HFFc6 (cell line): Measurements from ENCODE around the gene ITPR3. TPM values are rescaled to one million over a fixed set of nuclear protein-coding genes. Genes with fewer than 3 reads are reported as not detected.

Experiments used
- DNase-seq: peaks from one replicate; pipeline ENCODE4 v3.0.0-alpha.2; 2018
- H3K27ac Mint-ChIP-seq: 2 replicates; pipeline ENCODE4 v1.8.0; 2020; ENCODE audit warnings: mild to moderate bottlenecking, mixed read lengths
- H3K27me3 Mint-ChIP-seq: 2 replicates; pipeline ENCODE4 v1.8.0; 2021; ENCODE audit warnings: mild to moderate bottlenecking, moderate library complexity, mixed read lengths; ENCODE audit not compliant: insufficient read depth
- H3K36me3 Mint-ChIP-seq: 2 replicates; pipeline ENCODE4 v1.8.0; 2021; ENCODE audit warnings: low read depth, mixed read lengths
- H3K4me1 Mint-ChIP-seq: 2 replicates; pipeline ENCODE4 v1.8.0; 2020; ENCODE audit warnings: low read depth, mixed read lengths
- H3K4me3 Mint-ChIP-seq: 2 replicates; pipeline ENCODE4 v1.8.0; 2020; ENCODE audit warnings: mild to moderate bottlenecking, moderate library complexity, mixed read lengths
- H3K9me3 Mint-ChIP-seq: 2 replicates; pipeline ENCODE4 v1.8.0; 2020; ENCODE audit warnings: mild to moderate bottlenecking, mixed read lengths
- total RNA-seq, 6 experiments: library from RNA; stranded (reverse); fragmentation: NEBNext Ultra II Directional; extraction: Animal tissue kit (Norgen Biotek cat#: 25700); gene quantifications; 2 replicates in 1 of 6; 3 replicates in 5 of 6; pipeline ENCODE4 v1.2.3, GENCODE V29; 2021
- TF ChIP-seq, protein P1 (sequence below): fragments of 200-600 bp; sonication (generic); IDR thresholded peaks from 2 replicates; pipeline ENCODE4 v1.5.0; 2021; ENCODE audit warnings: antibody characterized with exemption, mild to moderate bottlenecking

The ITPR3 gene
- total RNA-seq, 6 experiments from 2014 or later, result 20.2 to 30.3 (median 26.9) TPM

GRCh38 chr6:33691456-33692077 is 70.4 kb downstream of the ITPR3 start:
- TF ChIP-seq, protein P1, sequence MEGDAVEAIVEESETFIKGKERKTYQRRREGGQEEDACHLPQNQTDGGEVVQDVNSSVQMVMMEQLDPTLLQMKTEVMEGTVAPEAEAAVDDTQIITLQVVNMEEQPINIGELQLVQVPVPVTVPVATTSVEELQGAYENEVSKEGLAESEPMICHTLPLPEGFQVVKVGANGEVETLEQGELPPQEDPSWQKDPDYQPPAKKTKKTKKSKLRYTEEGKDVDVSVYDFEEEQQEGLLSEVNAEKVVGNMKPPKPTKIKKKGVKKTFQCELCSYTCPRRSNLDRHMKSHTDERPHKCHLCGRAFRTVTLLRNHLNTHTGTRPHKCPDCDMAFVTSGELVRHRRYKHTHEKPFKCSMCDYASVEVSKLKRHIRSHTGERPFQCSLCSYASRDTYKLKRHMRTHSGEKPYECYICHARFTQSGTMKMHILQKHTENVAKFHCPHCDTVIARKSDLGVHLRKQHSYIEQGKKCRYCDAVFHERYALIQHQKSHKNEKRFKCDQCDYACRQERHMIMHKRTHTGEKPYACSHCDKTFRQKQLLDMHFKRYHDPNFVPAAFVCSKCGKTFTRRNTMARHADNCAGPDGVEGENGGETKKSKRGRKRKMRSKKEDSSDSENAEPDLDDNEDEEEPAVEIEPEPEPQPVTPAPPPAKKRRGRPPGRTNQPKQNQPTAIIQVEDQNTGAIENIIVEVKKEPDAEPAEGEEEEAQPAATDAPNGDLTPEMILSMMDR, result no peak
- Mint-ChIP-seq H3K27ac (peak overlapping the region; percentile 96), H3K4me3 (no peak overlapping the region), H3K27me3 (peaks cover 2% of the 10 kb centered on the region), H3K9me3 (no peaks in the 10 kb centered on the region), H3K4me1 (peaks cover 62% of the 10 kb centered on the region), H3K36me3 (peaks cover 32% of the 10 kb centered on the region)
- no peak for DNase-seq

DNA sequence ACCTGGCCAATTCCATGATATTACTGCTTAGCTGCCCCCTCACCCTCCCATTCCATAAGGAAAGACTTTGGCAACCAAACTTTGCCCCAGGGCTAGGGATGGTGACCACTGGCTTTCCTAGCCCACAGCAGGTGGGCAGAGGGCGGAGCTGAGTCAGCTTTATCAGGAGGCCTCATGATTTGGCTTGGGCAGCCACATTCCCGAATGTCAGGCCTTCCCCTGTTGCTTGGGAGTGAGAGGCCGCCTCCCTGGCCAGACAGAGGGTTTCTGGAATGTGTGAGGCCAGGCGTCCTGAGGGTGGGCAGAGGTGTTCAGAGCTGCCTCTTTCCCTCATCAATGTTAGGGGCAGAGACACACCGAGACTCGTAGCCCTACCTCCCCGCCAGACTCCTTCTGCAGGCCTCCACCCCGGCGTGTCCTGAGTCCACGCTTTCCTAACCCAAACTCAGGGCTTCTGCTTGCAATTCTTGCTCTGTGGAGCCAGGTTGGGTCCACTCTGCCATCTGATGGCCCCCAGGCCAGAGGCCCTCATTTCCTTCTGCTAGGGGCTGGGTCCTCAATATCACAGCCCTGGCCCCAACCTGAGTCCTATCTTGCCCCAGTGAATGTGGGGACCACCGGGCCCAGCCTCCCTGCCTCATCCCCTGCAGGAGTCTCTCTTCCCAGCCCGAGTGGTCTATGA is 71.1 kb downstream of the ITPR3 start:
- Mint-ChIP-seq H3K27me3 (peaks cover 2% of the 10 kb centered on the region), H3K36me3 (peaks cover 29% of the 10 kb centered on the region)

GRCh38 chr6:33692760-33693158 is 71.6 kb downstream of the ITPR3 start:
- peaks cover 33% of the 10 kb centered on the region for H3K36me3 Mint-ChIP-seq
- peaks cover 72% of the 10 kb centered on the region for H3K4me1 Mint-ChIP-seq

More for the DNA sequence above, 71.1 kb downstream of the ITPR3 start:
- Mint-ChIP-seq H3K27ac (peak overlapping the region; percentile 96), H3K4me1 (peaks cover 68% of the 10 kb centered on the region), H3K4me3 (peak overlapping the region; percentile 47; the same call in 1 of the 2 replicates), H3K9me3 (no peaks in the 10 kb centered on the region)
- DNase-seq, result peak; percentile 64
- TF ChIP-seq, protein P1, result no peak

DNA sequence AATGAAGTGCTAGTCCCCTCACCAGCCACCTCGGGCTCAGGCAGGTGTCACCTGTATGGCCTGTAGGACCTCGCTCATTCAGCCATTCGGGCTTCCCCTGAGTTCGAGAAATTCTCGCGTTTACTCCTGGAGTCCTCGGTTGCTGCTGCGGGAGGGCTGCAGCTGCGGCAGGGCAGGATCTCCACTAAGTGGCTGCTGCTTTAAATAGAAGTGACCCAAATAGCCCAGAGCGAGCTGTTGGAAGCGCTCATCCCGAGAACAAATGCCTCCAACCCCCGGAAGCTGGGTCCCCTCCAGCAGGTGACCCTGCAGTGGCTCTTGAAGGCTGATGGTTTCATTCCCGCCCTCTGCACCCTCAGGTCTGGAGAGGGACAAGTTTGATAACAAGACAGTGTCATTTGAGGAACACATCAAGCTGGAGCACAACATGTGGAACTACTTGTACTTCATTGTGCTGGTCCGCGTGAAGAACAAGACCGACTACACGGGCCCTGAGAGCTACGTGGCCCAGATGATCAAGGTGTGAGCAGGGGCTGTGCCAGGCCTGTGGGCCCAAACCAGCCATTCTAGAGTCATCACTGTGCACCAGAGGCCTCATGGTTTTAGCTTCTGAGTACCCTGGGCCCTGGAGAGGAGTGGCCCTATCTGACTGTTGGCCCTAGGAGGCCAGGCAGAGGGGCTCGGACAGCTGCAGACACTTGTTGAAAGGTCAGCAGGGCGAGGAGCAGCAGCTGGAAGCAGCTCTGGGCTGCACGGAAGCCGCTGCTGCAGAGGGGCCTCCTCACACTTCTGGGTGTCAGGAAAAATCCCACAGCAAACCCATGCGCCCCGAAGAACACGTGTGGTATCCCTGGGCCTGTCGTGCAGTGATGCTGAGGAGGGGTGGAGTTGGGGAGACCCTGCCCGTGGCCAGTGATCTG is 72.3 kb downstream of the ITPR3 start:
- TF ChIP-seq, protein P1, result no peak
- no peak for DNase-seq
- H3K4me3 Mint-ChIP-seq, result peak overlapping the region; percentile 48
- no peaks in the 10 kb centered on the region for H3K9me3 Mint-ChIP-seq
- peaks cover 72% of the 10 kb centered on the region for H3K4me1 Mint-ChIP-seq
- H3K36me3 Mint-ChIP-seq, result peaks cover 34% of the 10 kb centered on the region
- H3K27me3 Mint-ChIP-seq, result peaks cover 2% of the 10 kb centered on the region
- peak overlapping the region; percentile 96 for H3K27ac Mint-ChIP-seq

More at GRCh38 chr6:33692760-33693158, 71.6 kb downstream of the ITPR3 start:
- Mint-ChIP-seq H3K27ac (peak overlapping the region; percentile 96), H3K4me3 (peak overlapping the region; percentile 47; the same call in 1 of the 2 replicates), H3K27me3 (peaks cover 2% of the 10 kb centered on the region), H3K9me3 (no peaks in the 10 kb centered on the region)
- TF ChIP-seq, protein P1, result no peak
- DNase-seq, result peak; percentile 89

- peaks cover 2% of the 10 kb centered on the region for H3K27me3 Mint-ChIP-seq
- H3K9me3 Mint-ChIP-seq, result no peaks in the 10 kb centered on the region
- H3K36me3 Mint-ChIP-seq, result peaks cover 29% of the 10 kb centered on the region
- TF ChIP-seq, protein P1, result no peak
- H3K4me1 Mint-ChIP-seq, result peaks cover 71% of the 10 kb centered on the region
- H3K4me3 Mint-ChIP-seq, result peak overlapping the region; percentile 48
- peak; percentile 73 for DNase-seq
- H3K27ac Mint-ChIP-seq, result peak overlapping the region; percentile 96
Observed at GRCh38 chr6:33694401-33694931, 73.3 kb downstream of the ITPR3 start.
